GM21447 (cell line): Measurements from ENCODE around the gene RPLP2.

Experiments used
- ATAC-seq: cut with Tn5 transposase; IDR thresholded peaks from one replicate; pipeline ENCODE4 v1.9.1; 2021; ENCODE audit not compliant: unreplicated experiment

RPLP2 gene

GRCh38 chr11:846496-847098 is 36.8 kb downstream of the RPLP2 start:
- ATAC-seq: no peak

GRCh38 chr11:847876-848275 is 38.1 kb downstream of the RPLP2 start:
- no peak for ATAC-seq

GRCh38 chr11:848380-848931 is 38.7 kb downstream of the RPLP2 start:
- ATAC-seq: no peak

- ATAC-seq: no peak
Observed at GRCh38 chr11:849104-849824, 39.5 kb downstream of the RPLP2 start.

GRCh38 chr11:849951-850774 is 40.4 kb downstream of the RPLP2 start:
- ATAC-seq: no peak

- ATAC-seq: no peak
Observed at GRCh38 chr11:850775-851763, 41.3 kb downstream of the RPLP2 start.

- no peak for ATAC-seq
Observed at GRCh38 chr11:852762-853161, 43.0 kb downstream of the RPLP2 start.

- ATAC-seq: no peak
Observed at GRCh38 chr11:853682-854448, 44.1 kb downstream of the RPLP2 start.

- no peak for ATAC-seq
Observed at GRCh38 chr11:854601-855329, 45.0 kb downstream of the RPLP2 start.

GRCh38 chr11:855330-855674 is 45.5 kb downstream of the RPLP2 start:
- ATAC-seq: no peak

- ATAC-seq: no peak
Observed at GRCh38 chr11:855796-856195, 46.0 kb downstream of the RPLP2 start.

- ATAC-seq: no peak
Observed at GRCh38 chr11:856397-856796, 46.6 kb downstream of the RPLP2 start.

- ATAC-seq: no peak
Observed at GRCh38 chr11:858053-858761, 48.4 kb downstream of the RPLP2 start.

GRCh38 chr11:858762-859339 is 49.1 kb downstream of the RPLP2 start:
- no peak for ATAC-seq

GRCh38 chr11:859394-860131 is 49.8 kb downstream of the RPLP2 start:
- no peak for ATAC-seq

GRCh38 chr11:860234-861104 is 50.7 kb downstream of the RPLP2 start:
- no peak for ATAC-seq

- ATAC-seq: no peak
Observed at GRCh38 chr11:861105-861479, 51.3 kb downstream of the RPLP2 start.
